Stimulated activated naive B cell treated with anti-CD40 and anti-IgM and Interleukin-4, amounts not matched to agents 10 μg/mL and 1 μg/mL and 100 μg/mL, for 72 hours (primary cell): ENCODE results near the gene RNF213.

Source experiments
- ATAC-seq, 2 donors: fragments of 150-1000 bp; cut with Tn5 transposase; replicated peaks; 2 replicates each; pipeline ENCODE4 v1.10.0; 2021; ENCODE audit warnings: moderate library complexity in 1 of 2
- DNase-seq: peaks from one replicate; pipeline ENCODE4 v3.0.0; 2021
- H3K27ac Mint-ChIP-seq: one replicate; pipeline ENCODE4 v1.8.0; 2022; ENCODE audit warnings: mild to moderate bottlenecking, mixed read lengths
- H3K27me3 Mint-ChIP-seq, 2 donors: one replicate each; pipeline ENCODE4 v1.8.0; 2022; ENCODE audit warnings: mixed read lengths in 2 of 2
- H3K36me3 Mint-ChIP-seq, 2 donors: one replicate each; pipeline ENCODE4 v1.8.0; 2022; ENCODE audit warnings: mixed read lengths in 2 of 2, mild to moderate bottlenecking in 1 of 2
- H3K4me1 Mint-ChIP-seq, 2 donors: one replicate each; pipeline ENCODE4 v1.8.0; 2022; ENCODE audit warnings: mixed read lengths in 2 of 2, mild to moderate bottlenecking in 1 of 2
- H3K4me3 Mint-ChIP-seq, 2 donors: one replicate each; pipeline ENCODE4 v1.8.0; 2022; ENCODE audit warnings: mild to moderate bottlenecking in 2 of 2, mixed read lengths in 2 of 2, moderate library complexity in 1 of 2
- H3K9me3 Mint-ChIP-seq, 2 donors: one replicate each; pipeline ENCODE4 v1.8.0; 2022; ENCODE audit warnings: mixed read lengths in 2 of 2, mild to moderate bottlenecking in 1 of 2

Gene RNF213

DNA sequence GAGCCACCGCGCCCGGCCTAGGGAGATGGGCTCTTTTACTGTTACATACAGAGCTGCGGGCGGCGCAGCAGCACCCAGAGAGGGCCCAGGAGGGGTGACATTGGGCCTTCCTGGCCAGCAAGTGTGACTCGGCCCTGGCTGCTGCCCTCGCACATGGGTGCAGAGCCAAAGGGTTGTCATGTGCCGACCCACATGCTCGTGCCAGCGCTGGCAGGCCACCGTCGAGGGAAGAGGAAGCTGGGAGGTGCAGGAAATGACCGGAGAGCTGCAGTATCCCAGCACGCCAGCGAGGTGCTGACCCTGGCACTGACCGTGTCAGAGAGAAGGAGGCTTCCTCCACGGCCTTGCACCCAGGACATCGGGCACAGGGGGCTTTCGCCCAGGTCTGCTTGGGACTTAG is 162.3 kb downstream of the RNF213 start:
- Mint-ChIP-seq H3K27ac (no peak overlapping the region), H3K36me3 (peaks cover 15 to 16% of the 10 kb centered on the region in 2 donors), H3K4me1 (peaks cover 32 to 39% of the 10 kb centered on the region in 2 donors), H3K27me3 (no peaks in the 10 kb centered on the region), H3K4me3 (no peak overlapping the region), H3K9me3 (no peaks in the 10 kb centered on the region)
- ATAC-seq (no peak), DNase-seq (no peak)

DNA sequence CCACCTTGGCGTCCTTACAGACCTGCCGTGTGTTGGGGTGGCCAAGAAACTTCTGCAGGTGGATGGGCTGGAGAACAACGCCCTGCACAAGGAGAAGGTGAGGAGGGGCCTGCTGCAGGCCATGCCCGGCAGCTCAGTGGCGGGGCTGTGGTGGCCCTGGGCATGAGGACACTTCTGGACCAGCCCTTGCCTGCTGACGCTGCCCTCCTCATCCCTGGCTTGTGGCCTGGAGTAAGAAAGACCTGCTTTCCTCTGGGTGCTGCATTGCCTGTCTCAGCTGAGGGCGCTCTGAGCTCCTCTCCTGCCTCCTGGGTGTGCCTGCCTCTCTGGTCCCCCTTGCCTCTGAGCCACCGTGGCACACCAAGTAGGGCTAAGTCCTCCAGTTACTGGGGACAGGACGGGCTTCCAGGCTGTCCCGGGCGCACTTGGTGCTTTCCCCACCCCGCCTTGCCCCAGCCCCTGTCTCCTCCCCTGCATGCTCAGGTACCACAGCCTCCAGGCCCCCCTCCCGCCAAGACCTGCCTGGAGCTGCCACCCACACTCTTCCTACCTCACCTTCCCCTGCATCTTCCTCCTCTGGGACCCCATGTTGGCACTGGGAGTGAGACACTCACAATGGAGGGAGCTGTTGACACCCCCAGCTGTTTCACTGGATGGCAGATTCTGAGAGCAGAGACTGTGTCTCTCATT is 163.0 kb downstream of the RNF213 start:
- peak overlapping the region in 1 of 2 donors; percentile 46 for H3K4me3 Mint-ChIP-seq
- H3K9me3 Mint-ChIP-seq: no peaks in the 10 kb centered on the region
- ATAC-seq: no peak
- peaks cover 15 to 16% of the 10 kb centered on the region in 2 donors for H3K36me3 Mint-ChIP-seq
- no peak overlapping the region for H3K27ac Mint-ChIP-seq
- no peak for DNase-seq
- no peaks in the 10 kb centered on the region for H3K27me3 Mint-ChIP-seq
- peaks cover 30 to 39% of the 10 kb centered on the region in 2 donors for H3K4me1 Mint-ChIP-seq

GRCh38 chr17:80424261-80424660 is 163.6 kb downstream of the RNF213 start:
- Mint-ChIP-seq H3K9me3 (no peaks in the 10 kb centered on the region), H3K36me3 (peaks cover 13 to 14% of the 10 kb centered on the region in 2 donors), H3K27ac (no peak overlapping the region), H3K4me1 (peaks cover 30 to 39% of the 10 kb centered on the region in 2 donors), H3K4me3 (no peak overlapping the region), H3K27me3 (no peaks in the 10 kb centered on the region)
- ATAC-seq: peak; percentile 18 to 21
- DNase-seq: no peak

DNA sequence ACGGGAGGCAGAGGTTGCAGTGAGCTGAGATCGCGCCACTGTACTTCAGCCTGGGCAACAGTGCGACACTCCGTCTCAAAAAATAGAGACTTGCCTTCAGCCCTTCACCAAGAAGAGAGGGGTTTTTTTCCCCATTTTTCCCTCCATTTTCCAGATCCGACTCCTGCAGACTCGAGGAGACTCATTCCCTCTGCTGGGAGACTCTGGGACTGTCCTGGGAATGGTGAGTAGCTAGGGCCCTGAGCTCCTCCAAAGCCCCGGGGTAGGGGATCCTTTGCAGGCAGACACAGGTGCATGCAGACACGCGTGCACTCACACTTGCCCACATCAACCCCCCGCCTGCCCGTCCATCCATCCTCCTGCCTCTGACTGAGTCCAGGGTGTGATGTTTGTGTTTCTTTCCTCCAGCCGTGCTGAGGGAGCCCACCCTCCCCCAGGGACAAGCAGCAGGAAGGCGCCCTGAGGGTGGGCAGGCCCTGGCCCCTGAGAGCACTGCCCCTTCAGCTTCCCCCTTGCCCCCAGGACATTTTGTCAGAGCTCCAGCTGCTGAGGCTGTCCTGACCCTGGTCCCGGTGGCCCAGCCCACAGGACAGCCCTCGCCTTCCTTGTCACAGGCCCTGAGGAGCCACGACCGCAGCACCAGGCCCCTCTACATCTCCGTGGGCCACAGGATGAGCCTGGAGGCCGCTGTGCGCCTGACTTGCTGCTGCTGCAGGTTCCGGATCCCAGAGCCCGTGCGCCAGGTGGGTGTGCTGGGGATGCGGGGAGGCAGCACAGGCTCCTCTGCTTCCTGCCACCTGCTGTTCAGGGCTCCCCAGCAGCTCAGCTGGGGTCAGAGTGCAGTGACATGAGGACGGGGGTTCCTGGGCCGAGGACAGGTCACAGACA is 164.5 kb downstream of the RNF213 start:
- H3K27ac Mint-ChIP-seq: peak overlapping the region; percentile 14
- no peak for DNase-seq
- no peak overlapping the region for H3K4me3 Mint-ChIP-seq

GRCh38 chr17:80425835-80426426 is 165.3 kb downstream of the RNF213 start:
- ATAC-seq (no peak), DNase-seq (no peak)
- Mint-ChIP-seq H3K27me3 (no peaks in the 10 kb centered on the region), H3K4me1 (peaks cover 29 to 39% of the 10 kb centered on the region in 2 donors), H3K9me3 (no peaks in the 10 kb centered on the region), H3K36me3 (peaks cover 7 to 8% of the 10 kb centered on the region in 2 donors), H3K27ac (no peak overlapping the region), H3K4me3 (no peak overlapping the region)

More for the DNA sequence above, 164.5 kb downstream of the RNF213 start:
- Mint-ChIP-seq H3K9me3 (no peaks in the 10 kb centered on the region), H3K36me3 (peaks cover 6 to 7% of the 10 kb centered on the region in 2 donors), H3K27me3 (no peaks in the 10 kb centered on the region), H3K4me1 (peaks cover 29 to 39% of the 10 kb centered on the region in 2 donors)
- ATAC-seq: no peak

- peak; percentile 82 for DNase-seq
- Mint-ChIP-seq H3K4me1 (peaks cover 29 to 39% of the 10 kb centered on the region in 2 donors), H3K36me3 (peaks cover 7 to 8% of the 10 kb centered on the region in 2 donors), H3K9me3 (no peaks in the 10 kb centered on the region), H3K27ac (peak overlapping the region; percentile 84), H3K27me3 (no peaks in the 10 kb centered on the region), H3K4me3 (no peak overlapping the region)
- ATAC-seq: peak; percentile 97
Observed at GRCh38 chr17:80426671-80427326, 166.1 kb downstream of the RNF213 start.

DNA sequence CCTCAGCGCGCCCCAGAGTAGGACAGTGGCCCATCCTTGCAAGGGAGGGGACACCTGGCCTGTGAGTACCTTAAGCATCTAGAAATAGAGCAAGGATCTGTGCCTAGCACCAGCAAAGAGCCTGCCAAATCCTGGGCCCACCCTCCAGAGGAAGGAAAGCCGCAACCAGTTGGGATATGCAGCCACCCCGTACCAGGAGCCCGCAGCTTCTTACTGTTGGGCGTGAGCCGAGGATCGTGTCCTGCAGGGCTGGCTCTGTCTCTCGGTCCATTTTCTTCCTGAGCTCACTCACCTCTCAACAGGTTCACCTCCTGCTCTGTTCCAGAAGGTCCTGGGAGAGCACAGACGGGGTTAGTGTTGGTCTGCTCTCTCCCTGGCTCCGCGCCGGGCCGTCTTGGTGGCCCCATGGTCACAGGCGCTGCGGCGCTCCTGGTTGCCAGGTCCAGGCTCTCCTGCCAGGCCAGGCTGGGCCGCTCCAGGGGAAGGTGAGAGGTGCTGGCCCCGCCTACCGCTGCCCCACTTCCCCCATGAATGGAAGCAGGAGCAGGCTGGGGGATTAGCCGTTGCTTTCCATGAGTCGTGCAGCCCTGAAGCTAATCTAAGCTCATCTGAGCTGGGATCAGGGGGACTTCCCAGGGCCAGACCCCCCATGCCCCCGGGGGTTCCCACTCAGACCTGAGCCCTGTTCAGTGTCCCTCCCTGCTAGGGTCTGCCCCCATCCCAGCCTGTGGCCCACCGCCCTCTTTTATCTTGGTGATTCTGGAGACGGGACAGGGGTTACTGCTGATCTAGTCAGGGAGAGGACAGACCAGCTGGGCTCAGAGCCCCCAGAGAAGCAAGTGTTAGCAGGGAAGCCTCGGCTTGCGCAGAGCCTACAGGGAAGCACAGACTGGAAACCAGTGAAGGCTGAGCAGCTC is 167.0 kb downstream of the RNF213 start:
- ATAC-seq (no peak), DNase-seq (no peak)
- Mint-ChIP-seq H3K27me3 (no peaks in the 10 kb centered on the region), H3K4me1 (peaks cover 27 to 39% of the 10 kb centered on the region in 2 donors), H3K9me3 (no peaks in the 10 kb centered on the region), H3K27ac (no peak overlapping the region), H3K36me3 (peaks cover 7 to 8% of the 10 kb centered on the region in 2 donors), H3K4me3 (no peak overlapping the region)

DNA sequence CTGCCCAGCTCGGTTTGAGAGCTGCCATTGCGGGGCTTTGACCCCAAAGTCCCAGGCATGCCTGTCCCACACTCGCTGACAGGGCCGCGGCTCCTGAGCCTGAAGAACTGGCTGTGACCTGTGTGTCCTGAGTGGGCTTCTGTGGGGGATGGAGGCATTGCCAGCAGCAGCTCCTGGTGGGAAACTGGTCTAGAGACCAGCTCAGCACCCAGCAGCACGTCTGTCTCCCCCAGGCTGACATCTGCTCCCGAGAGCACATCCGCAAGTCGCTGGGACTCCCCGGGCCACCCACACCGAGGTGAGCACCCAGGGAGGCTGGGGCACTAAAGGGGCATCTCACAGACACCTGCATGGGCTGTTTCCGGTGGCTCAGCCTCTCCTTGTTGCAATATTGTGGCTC is 167.7 kb downstream of the RNF213 start:
- ATAC-seq (no peak), DNase-seq (no peak)
- no peaks in the 10 kb centered on the region for H3K27me3 Mint-ChIP-seq
- H3K27ac Mint-ChIP-seq: no peak overlapping the region
- H3K36me3 Mint-ChIP-seq: peaks cover 4 to 8% of the 10 kb centered on the region in 2 donors
- no peaks in the 10 kb centered on the region for H3K9me3 Mint-ChIP-seq
- H3K4me3 Mint-ChIP-seq: no peak overlapping the region
- peaks cover 24 to 39% of the 10 kb centered on the region in 2 donors for H3K4me1 Mint-ChIP-seq

- no peaks in the 10 kb centered on the region for H3K9me3 Mint-ChIP-seq
- H3K36me3 Mint-ChIP-seq: peaks cover 4 to 8% of the 10 kb centered on the region in 2 donors
Observed at GRCh38 chr17:80428796-80429195, 168.1 kb downstream of the RNF213 start.

GRCh38 chr17:80429356-80430275 is 169.0 kb downstream of the RNF213 start:
- Mint-ChIP-seq H3K4me3 (no peak overlapping the region), H3K36me3 (peaks cover 1 to 8% of the 10 kb centered on the region in 2 donors), H3K27me3 (no peaks in the 10 kb centered on the region), H3K27ac (no peak overlapping the region), H3K9me3 (no peaks in the 10 kb centered on the region), H3K4me1 (peaks cover 18 to 28% of the 10 kb centered on the region in 2 donors)
- ATAC-seq (no peak), DNase-seq (no peak)

More at GRCh38 chr17:80428796-80429195, 168.1 kb downstream of the RNF213 start:
- H3K27ac Mint-ChIP-seq: no peak overlapping the region
- ATAC-seq: no peak
- no peak for DNase-seq
- H3K4me3 Mint-ChIP-seq: no peak overlapping the region
- no peaks in the 10 kb centered on the region for H3K27me3 Mint-ChIP-seq
- peaks cover 22 to 36% of the 10 kb centered on the region in 2 donors for H3K4me1 Mint-ChIP-seq

- H3K36me3 Mint-ChIP-seq: peaks cover 1 to 8% of the 10 kb centered on the region in 2 donors
- no peaks in the 10 kb centered on the region for H3K27me3 Mint-ChIP-seq
- H3K4me3 Mint-ChIP-seq: no peak overlapping the region
- ATAC-seq (no peak), DNase-seq (no peak)
- H3K27ac Mint-ChIP-seq: no peak overlapping the region
- no peaks in the 10 kb centered on the region for H3K9me3 Mint-ChIP-seq
- H3K4me1 Mint-ChIP-seq: peaks cover 10 to 17% of the 10 kb centered on the region in 2 donors
Observed at GRCh38 chr17:80430446-80431245, 170.0 kb downstream of the RNF213 start.
